Effector memory CD4-positive, alpha-beta T cell (primary cell): ENCODE results near the gene POC1A.
"Not testable (repeated sequence)": the region's sequence is repeated elsewhere in the genome, so short reads cannot be mapped to it uniquely, and the experiment has no call there.

Source experiments
- DNase-seq, 3 donors: peaks; one replicate each; pipeline ENCODE4 v3.0.0-alpha.2; 2020
- H3K27ac ChIP-seq: 2 replicates; pipeline ENCODE4 v1.7.0; 2013; ENCODE audit warnings: mild to moderate bottlenecking, low read length, moderate library complexity; ENCODE audit not compliant: insufficient read depth, poor library complexity, severe bottlenecking
- H3K27me3 ChIP-seq: replicated peaks from 2 replicates; pipeline ENCODE4 v1.7.0; 2013; ENCODE audit warnings: mild to moderate bottlenecking, low read length; ENCODE audit not compliant: insufficient read depth, control insufficient read depth, poor library complexity, severe bottlenecking
- H3K36me3 ChIP-seq: 2 replicates; pipeline ENCODE4 v1.7.0; 2013; ENCODE audit warnings: mild to moderate bottlenecking, low read length, moderate library complexity; ENCODE audit not compliant: control insufficient read depth, insufficient read depth
- H3K4me1 ChIP-seq: 2 replicates; pipeline ENCODE4 v1.7.0; 2013; ENCODE audit warnings: low read length, mild to moderate bottlenecking; ENCODE audit not compliant: control insufficient read depth, insufficient read depth, poor library complexity, severe bottlenecking
- H3K4me3 ChIP-seq: 2 replicates; pipeline ENCODE4 v1.7.0; 2013; ENCODE audit warnings: low read length, low read depth, mild to moderate bottlenecking; ENCODE audit not compliant: insufficient read depth, poor library complexity, severe bottlenecking
- H3K9me3 ChIP-seq: 2 replicates; pipeline ENCODE4 v1.7.0; 2013; ENCODE audit warnings: mild to moderate bottlenecking, low read length, moderate library complexity; ENCODE audit not compliant: control insufficient read depth

POC1A gene

GRCh38 chr3:52153389-52154096 lies 680 bp downstream of the POC1A start:
- no peaks in the 10 kb centered on the region for H3K27me3 ChIP-seq
- H3K4me1 ChIP-seq = peaks cover 9% of the 10 kb centered on the region
- DNase-seq = no peak
- no peaks in the 10 kb centered on the region for H3K36me3 ChIP-seq
- H3K9me3 ChIP-seq = no peaks in the 10 kb centered on the region
- peak overlapping the region; percentile 82 for H3K27ac ChIP-seq
- H3K4me3 ChIP-seq = peak overlapping the region; percentile 98

- H3K4me3 ChIP-seq, H3K36me3 ChIP-seq, H3K4me1 ChIP-seq, H3K9me3 ChIP-seq, H3K27ac ChIP-seq, H3K27me3 ChIP-seq, DNase-seq: not testable (repeated sequence)
Observed at GRCh38 chr3:52151991-52152390, 2.2 kb downstream of the POC1A start.

GRCh38 chr3:52150860-52151259 lies 3.4 kb downstream of the POC1A start:
- Histone ChIP-seq H3K9me3 (no peaks in the 10 kb centered on the region), H3K27ac (no peak overlapping the region), H3K4me3 (no peak overlapping the region), H3K27me3 (no peaks in the 10 kb centered on the region), H3K4me1 (peaks cover 9% of the 10 kb centered on the region), H3K36me3 (no peaks in the 10 kb centered on the region)
- no peak for DNase-seq

GRCh38 chr3:52150357-52150756 lies 3.9 kb downstream of the POC1A start:
- Histone ChIP-seq H3K36me3 (no peaks in the 10 kb centered on the region), H3K27me3 (no peaks in the 10 kb centered on the region), H3K4me3 (no peak overlapping the region), H3K27ac (no peak overlapping the region), H3K9me3 (no peaks in the 10 kb centered on the region), H3K4me1 (peaks cover 9% of the 10 kb centered on the region)
- no peak for DNase-seq

GRCh38 chr3:52149726-52150125 lies 4.5 kb downstream of the POC1A start:
- H3K9me3 ChIP-seq = no peaks in the 10 kb centered on the region
- H3K36me3 ChIP-seq = no peaks in the 10 kb centered on the region
- H3K4me3 ChIP-seq = no peak overlapping the region
- no peak overlapping the region for H3K27ac ChIP-seq
- H3K4me1 ChIP-seq = peaks cover 5% of the 10 kb centered on the region
- no peak for DNase-seq
- no peaks in the 10 kb centered on the region for H3K27me3 ChIP-seq

- DNase-seq = no peak
- no peaks in the 10 kb centered on the region for H3K9me3 ChIP-seq
- peaks cover 4% of the 10 kb centered on the region for H3K4me1 ChIP-seq
- H3K27ac ChIP-seq = no peak overlapping the region
- H3K4me3 ChIP-seq = no peak overlapping the region
- H3K27me3 ChIP-seq = no peaks in the 10 kb centered on the region
- no peaks in the 10 kb centered on the region for H3K36me3 ChIP-seq
Observed at GRCh38 chr3:52149021-52149420, 5.2 kb downstream of the POC1A start.

GRCh38 chr3:52147804-52148203 lies 6.4 kb downstream of the POC1A start:
- H3K4me3 ChIP-seq = no peak overlapping the region
- no peak overlapping the region for H3K27ac ChIP-seq
- no peak for DNase-seq
- H3K27me3 ChIP-seq = no peaks in the 10 kb centered on the region
- H3K4me1 ChIP-seq = no peaks in the 10 kb centered on the region
- no peaks in the 10 kb centered on the region for H3K36me3 ChIP-seq
- no peaks in the 10 kb centered on the region for H3K9me3 ChIP-seq

GRCh38 chr3:52146811-52147210 lies 7.4 kb downstream of the POC1A start:
- no peak for DNase-seq
- Histone ChIP-seq H3K27ac (no peak overlapping the region), H3K4me3 (no peak overlapping the region), H3K4me1 (no peaks in the 10 kb centered on the region), H3K36me3 (no peaks in the 10 kb centered on the region), H3K9me3 (no peaks in the 10 kb centered on the region), H3K27me3 (no peaks in the 10 kb centered on the region)

- Histone ChIP-seq H3K36me3 (no peaks in the 10 kb centered on the region), H3K4me3 (no peak overlapping the region), H3K27me3 (no peaks in the 10 kb centered on the region), H3K4me1 (no peaks in the 10 kb centered on the region), H3K9me3 (no peaks in the 10 kb centered on the region), H3K27ac (no peak overlapping the region)
- no peak for DNase-seq
Observed at GRCh38 chr3:52146189-52146588, 8.0 kb downstream of the POC1A start.

- Histone ChIP-seq H3K4me3 (no peak overlapping the region), H3K27me3 (no peaks in the 10 kb centered on the region), H3K27ac (no peak overlapping the region), H3K9me3 (no peaks in the 10 kb centered on the region), H3K4me1 (no peaks in the 10 kb centered on the region), H3K36me3 (no peaks in the 10 kb centered on the region)
- DNase-seq = no peak
Observed at GRCh38 chr3:52145736-52146110, 8.5 kb downstream of the POC1A start.
